Left ventricle myocardium inferior (tissue), 1 donor: ENCODE data around the gene HBM. TPM values are rescaled to one million over a fixed set of nuclear protein-coding genes. Genes with fewer than 3 reads are reported as not detected.

Experiments used
- DNase-seq: peaks from one replicate; pipeline ENCODE4 v3.0.0-alpha.2; 2020
- H3K27ac ChIP-seq: fragments of 200-600 bp; replicated peaks from 2 replicates; pipeline ENCODE4 v1.8.0; 2021
- H3K27me3 ChIP-seq: fragments of 200-600 bp; 2 replicates; pipeline ENCODE4 v1.8.0; 2021; ENCODE audit warnings: low read depth
- H3K36me3 ChIP-seq: fragments of 200-600 bp; 2 replicates; pipeline ENCODE4 v1.8.0; 2021
- H3K4me1 ChIP-seq: fragments of 200-600 bp; 2 replicates; pipeline ENCODE4 v1.8.0; 2021
- H3K4me3 ChIP-seq: fragments of 200-600 bp; 2 replicates; pipeline ENCODE4 v1.8.0; 2021; ENCODE audit warnings: mild to moderate bottlenecking, moderate library complexity
- H3K9me3 ChIP-seq: fragments of 200-600 bp; replicated peaks from 2 replicates; pipeline ENCODE4 v1.8.0; 2021
- CTCF ChIP-seq: fragments of 200-600 bp; IDR thresholded peaks from 2 replicates; pipeline ENCODE4 v1.8.0; 2021; ENCODE audit warnings: antibody characterized with exemption, mild to moderate bottlenecking, borderline replicate concordance
- intact Hi-C: fragments of 100-400 bp; cut with micrococcal nuclease; formaldehyde crosslinking; loops from one replicate; pipeline ENCODE4 v1.11.0; 2022
- total RNA-seq: library from RNA; stranded (reverse); fragmentation: NEBNext Ultra II Directional; extraction: Animal tissue kit (Norgen Biotek cat#: 25700); gene quantifications from one replicate; pipeline ENCODE4 v1.2.1, GENCODE V29; 2021
- donor health status: DM: no; HTN: yes; CAD: no; lungs with severe emphysema.

HBM gene
- total RNA-seq, 1 donor from 2014 or later: not detected

GRCh38 chr16:129075-129474, 36.7 kb upstream of the HBM start:
- no peak for TF ChIP-seq CTCF
- intact Hi-C loops: no loop called here
- H3K4me1 ChIP-seq: no peaks in the 10 kb centered on the region
- DNase-seq: no peak
- no peak overlapping the region for H3K27ac ChIP-seq
- no peaks in the 10 kb centered on the region for H3K36me3 ChIP-seq
- no peaks in the 10 kb centered on the region for H3K27me3 ChIP-seq
- no peak overlapping the region for H3K4me3 ChIP-seq
- H3K9me3 ChIP-seq: no peaks in the 10 kb centered on the region

- no peak overlapping the region for H3K27ac ChIP-seq
- intact Hi-C loops: no loop called here
- no peak overlapping the region for H3K4me3 ChIP-seq
- H3K27me3 ChIP-seq: no peaks in the 10 kb centered on the region
- H3K4me1 ChIP-seq: no peaks in the 10 kb centered on the region
- H3K36me3 ChIP-seq: no peaks in the 10 kb centered on the region
- H3K9me3 ChIP-seq: no peaks in the 10 kb centered on the region
- DNase-seq: no peak
- TF ChIP-seq CTCF: no peak
These were observed 35.1 kb upstream of the HBM start for GRCh38 chr16:130533-131173.

GRCh38 chr16:132120-132519, 33.7 kb upstream of the HBM start:
- Histone ChIP-seq H3K27ac (no peak overlapping the region), H3K9me3 (no peaks in the 10 kb centered on the region), H3K4me3 (no peak overlapping the region), H3K27me3 (no peaks in the 10 kb centered on the region), H3K4me1 (peaks cover 3% of the 10 kb centered on the region), H3K36me3 (no peaks in the 10 kb centered on the region)
- intact Hi-C loops: no loop called here
- no peak for TF ChIP-seq CTCF
- no peak for DNase-seq

- Histone ChIP-seq H3K27me3 (no peaks in the 10 kb centered on the region), H3K27ac (no peak overlapping the region), H3K9me3 (no peaks in the 10 kb centered on the region), H3K4me3 (no peak overlapping the region), H3K4me1 (peaks cover 14% of the 10 kb centered on the region), H3K36me3 (no peaks in the 10 kb centered on the region)
- intact Hi-C loops: no loop called here
- DNase-seq: no peak
- TF ChIP-seq CTCF: no peak
These were observed 32.1 kb upstream of the HBM start for GRCh38 chr16:133716-134115.

GRCh38 chr16:138049-138417, 27.7 kb upstream of the HBM start:
- Histone ChIP-seq H3K9me3 (no peaks in the 10 kb centered on the region), H3K27me3 (peaks cover 1% of the 10 kb centered on the region), H3K36me3 (no peaks in the 10 kb centered on the region), H3K4me1 (peaks cover 20% of the 10 kb centered on the region), H3K27ac (peak overlapping the region; percentile 64), H3K4me3 (peak overlapping the region; percentile 86)
- DNase-seq: no peak
- TF ChIP-seq CTCF: no peak
- intact Hi-C loops: no loop called here
